Activated naive CD4-positive, alpha-beta T cell treated with anti-CD3 and anti-CD28 coated beads, Interleukin-2, amount 50 U/mL, for 72 hours (primary cell): ENCODE results near the gene PDE4D. TPM values are rescaled to one million over a fixed set of nuclear protein-coding genes. Genes with fewer than 3 reads are reported as not detected.
A peak's percentile ranks its signal among the peaks of the same experiment; 100 is the strongest.

Experiments
- ATAC-seq, 2 donors: fragments of 150-1000 bp; cut with Tn5 transposase; 2 replicates each; pipeline ENCODE4 v1.10.0; 2021; ENCODE audit warnings: mild to moderate bottlenecking in 2 of 2, moderate library complexity in 2 of 2
- DNase-seq, 2 donors: peaks; one replicate each; pipeline ENCODE4 v3.0.0; 2021 to 2022; ENCODE audit warnings: low spot score in 2 of 2
- H3K27ac Mint-ChIP-seq, 2 donors: one replicate each; pipeline ENCODE4 v1.8.0; 2022; ENCODE audit warnings: mild to moderate bottlenecking in 2 of 2, mixed read lengths in 2 of 2
- H3K36me3 Mint-ChIP-seq, 2 donors: one replicate each; pipeline ENCODE4 v1.8.0; 2022; ENCODE audit warnings: mixed read lengths in 2 of 2
- H3K9me3 Mint-ChIP-seq, 2 donors: one replicate each; pipeline ENCODE4 v1.8.0; 2022; ENCODE audit warnings: mixed read lengths in 2 of 2
- total RNA-seq, 2 donors: library from RNA; stranded (reverse); gene quantifications; one replicate each; pipeline ENCODE4 v1.2.3, GENCODE V29; 2022

PDE4D gene
- total RNA-seq, 2 donors from 2014 or later: 31.1 to 86.7 TPM

DNA sequence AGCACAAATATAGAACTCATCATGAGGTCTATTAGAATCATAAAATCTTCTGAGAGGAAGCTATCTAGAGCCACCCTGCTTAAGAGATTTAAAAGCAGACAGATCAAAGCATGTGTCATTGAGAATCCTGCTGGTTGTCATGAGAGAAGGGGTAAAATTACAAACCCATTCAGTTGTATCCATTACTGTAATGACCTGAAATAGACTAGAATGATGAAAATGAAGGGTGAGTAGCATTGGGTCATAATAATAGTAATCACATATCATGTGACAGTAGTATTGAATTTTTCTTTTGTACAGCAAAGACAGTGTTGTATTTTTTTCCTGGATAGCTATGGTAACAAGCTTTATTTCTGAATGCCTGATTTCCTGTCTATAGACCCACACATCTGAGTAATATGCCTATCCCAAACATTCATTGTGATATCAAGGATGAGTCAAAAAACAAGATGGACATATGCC lies 149.0 kb downstream of the PDE4D start:
- Mint-ChIP-seq H3K9me3 (no peaks in the 10 kb centered on the region), H3K36me3 (no peaks in the 10 kb centered on the region), H3K27ac (no peak overlapping the region)
- ATAC-seq (peak in 1 of 2 donors; percentile 84), DNase-seq (no peak)

DNA sequence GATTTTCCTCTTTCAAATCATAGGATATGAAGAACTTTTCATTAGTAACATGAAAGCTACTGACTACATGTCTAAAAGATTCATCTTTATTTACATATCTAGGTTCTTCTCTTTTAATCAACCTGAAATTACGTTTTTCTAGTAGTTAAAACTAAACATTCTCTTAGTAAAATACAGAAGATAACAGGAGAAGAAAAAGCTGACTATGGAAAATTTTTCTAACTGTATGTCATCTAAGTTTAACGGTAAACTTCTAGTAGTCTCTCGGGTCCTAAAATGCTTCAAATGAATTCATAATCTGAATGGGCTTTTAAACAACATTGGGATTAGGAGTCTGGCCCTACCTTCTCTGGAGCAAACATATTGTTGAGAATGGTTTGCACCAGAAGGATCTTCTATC lies 151.9 kb downstream of the PDE4D start:
- Mint-ChIP-seq H3K9me3 (no peaks in the 10 kb centered on the region), H3K36me3 (no peaks in the 10 kb centered on the region), H3K27ac (no peak overlapping the region)
- ATAC-seq (no peak), DNase-seq (no peak)

DNA sequence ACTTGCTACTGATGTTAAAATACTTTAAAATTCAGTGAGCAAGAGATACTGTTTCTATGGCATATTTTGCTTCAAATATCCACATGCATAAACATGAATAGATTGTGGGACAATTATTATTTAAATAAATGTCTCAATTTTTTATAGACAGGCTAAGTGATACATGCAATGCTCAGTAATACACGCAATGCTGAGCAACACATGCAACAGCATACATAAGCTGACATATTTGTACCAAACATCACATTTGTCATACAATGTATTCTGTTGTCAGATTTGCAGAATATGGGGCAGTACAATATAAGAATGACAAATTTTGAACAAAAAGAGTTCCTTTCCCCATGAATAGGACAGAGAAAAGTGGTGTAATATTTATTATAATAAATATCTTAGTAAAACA lies 155.5 kb downstream of the PDE4D start:
- DNase-seq (no peak), ATAC-seq (no peak)
- Mint-ChIP-seq H3K36me3 (no peaks in the 10 kb centered on the region), H3K9me3 (no peaks in the 10 kb centered on the region), H3K27ac (no peak overlapping the region)

DNA sequence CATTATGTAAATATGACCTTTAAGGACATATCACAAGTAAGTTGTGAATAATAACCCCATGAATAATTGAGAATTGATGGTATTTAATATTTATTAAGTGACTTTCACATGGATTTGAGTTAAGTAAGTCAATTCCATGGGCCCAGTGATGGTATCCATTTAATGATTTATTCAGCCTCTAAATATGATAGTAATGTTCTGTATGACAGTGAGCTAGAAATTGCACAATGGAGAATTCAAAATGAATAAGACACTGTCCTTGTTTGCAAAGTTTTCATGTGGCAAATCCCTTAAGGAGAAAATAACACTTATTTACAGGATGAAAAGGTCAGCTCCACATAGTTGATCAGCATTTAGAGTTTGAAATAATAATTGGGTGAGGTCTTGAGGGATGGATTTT lies 160.7 kb downstream of the PDE4D start:
- Mint-ChIP-seq H3K9me3 (no peaks in the 10 kb centered on the region), H3K36me3 (no peaks in the 10 kb centered on the region), H3K27ac (no peak overlapping the region)
- no peak for ATAC-seq
- no peak for DNase-seq

DNA sequence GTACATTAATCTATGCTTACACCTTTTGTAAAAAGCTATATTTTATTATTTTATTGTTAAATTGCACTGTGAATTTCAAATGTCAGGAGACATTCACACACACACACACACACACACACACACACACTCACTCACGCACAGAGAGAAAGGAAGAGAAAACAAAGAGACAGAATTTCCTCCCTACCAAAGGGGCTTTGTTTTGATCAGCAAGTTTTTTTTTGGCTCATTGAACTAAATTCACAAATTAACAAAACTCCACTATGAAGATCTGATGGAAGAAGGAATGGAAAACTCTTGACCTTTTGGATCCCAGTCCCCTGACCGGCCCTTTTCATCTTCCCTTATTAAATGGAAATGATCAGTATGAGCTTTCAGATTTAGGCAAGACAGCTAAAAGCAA lies 161.2 kb downstream of the PDE4D start:
- H3K9me3 Mint-ChIP-seq: no peaks in the 10 kb centered on the region
- no peaks in the 10 kb centered on the region for H3K36me3 Mint-ChIP-seq
- DNase-seq (no peak), ATAC-seq (no peak)
- no peak overlapping the region for H3K27ac Mint-ChIP-seq

DNA sequence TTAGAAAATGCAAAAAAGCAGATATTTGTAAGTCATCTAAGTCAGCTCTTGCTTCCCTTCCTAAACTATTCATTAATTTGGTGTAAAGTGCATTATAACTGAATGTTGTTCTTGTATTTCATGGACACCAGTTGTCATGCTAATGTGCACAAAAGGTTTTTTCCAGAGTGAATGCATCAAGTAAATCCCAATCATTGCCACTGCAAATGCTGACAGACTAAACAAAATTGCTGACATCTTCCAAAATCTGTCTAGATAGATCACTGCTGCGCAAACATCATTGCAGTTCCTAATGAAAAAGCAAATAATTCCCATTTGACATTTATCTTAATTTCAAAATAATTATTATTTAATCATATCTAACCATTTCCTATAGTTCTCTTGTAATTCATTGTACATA lies 161.7 kb downstream of the PDE4D start:
- no peak for DNase-seq
- Mint-ChIP-seq H3K9me3 (no peaks in the 10 kb centered on the region), H3K27ac (no peak overlapping the region), H3K36me3 (no peaks in the 10 kb centered on the region)
- ATAC-seq: no peak

DNA sequence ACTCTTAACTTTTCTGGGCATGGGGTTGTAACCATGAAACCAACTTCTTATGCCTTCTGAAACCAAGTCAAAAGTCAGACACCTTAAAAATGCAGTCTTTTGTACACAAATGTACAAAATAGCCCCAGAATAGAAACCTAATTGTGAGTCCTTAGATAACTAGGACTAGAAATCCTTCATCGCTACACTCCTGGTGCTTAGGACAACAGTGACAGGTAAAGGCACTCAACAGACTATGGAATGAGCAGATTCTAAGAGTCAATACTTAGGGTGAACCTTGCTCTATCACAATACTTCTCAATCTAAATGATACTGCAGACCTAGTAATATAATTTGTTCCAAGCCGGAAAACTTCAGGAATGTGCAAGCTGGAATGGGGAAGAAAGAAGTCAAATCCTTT lies 163.7 kb downstream of the PDE4D start:
- H3K36me3 Mint-ChIP-seq: no peaks in the 10 kb centered on the region
- no peak for DNase-seq
- no peak for ATAC-seq
- no peak overlapping the region for H3K27ac Mint-ChIP-seq
- no peaks in the 10 kb centered on the region for H3K9me3 Mint-ChIP-seq

DNA sequence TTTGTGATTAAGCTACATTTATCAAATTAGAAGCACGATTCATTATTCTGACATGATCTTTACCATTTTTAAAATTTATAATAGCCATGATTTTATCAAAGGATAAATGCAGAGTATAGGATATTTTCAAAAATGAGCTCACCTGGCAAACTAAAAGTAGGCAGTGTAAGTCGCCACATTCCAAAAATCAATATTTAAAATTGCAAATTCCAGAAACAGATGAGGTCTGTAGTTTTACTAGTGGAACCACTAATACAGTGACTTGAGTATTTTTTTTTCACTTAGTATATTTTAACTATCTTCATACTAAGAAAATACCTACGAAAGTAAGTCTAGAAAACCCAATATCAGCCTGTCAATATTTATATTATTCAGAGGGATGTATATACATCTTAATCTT lies 164.2 kb downstream of the PDE4D start:
- Mint-ChIP-seq H3K36me3 (no peaks in the 10 kb centered on the region), H3K27ac (no peak overlapping the region), H3K9me3 (no peaks in the 10 kb centered on the region)
- no peak for DNase-seq
- ATAC-seq: no peak

DNA sequence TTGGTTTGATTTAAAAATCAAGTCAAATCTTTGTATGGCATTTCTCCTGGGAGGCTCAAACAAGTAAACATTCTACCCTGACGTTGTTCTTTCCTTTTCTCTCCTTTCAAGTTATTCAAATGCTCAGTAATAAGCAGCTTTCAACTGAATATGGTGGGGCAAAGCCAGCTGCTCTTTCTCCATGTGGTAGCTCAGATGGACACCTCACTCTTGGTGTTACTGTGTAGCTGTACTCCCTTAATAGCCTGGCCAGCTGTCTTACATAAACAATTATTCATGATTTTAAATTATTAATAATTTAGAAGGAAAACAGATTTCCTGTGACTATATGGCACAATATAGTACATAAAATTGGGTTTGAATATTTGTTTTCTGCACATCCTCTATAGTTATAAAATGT lies 165.2 kb downstream of the PDE4D start:
- DNase-seq (no peak), ATAC-seq (no peak)
- Mint-ChIP-seq H3K9me3 (no peaks in the 10 kb centered on the region), H3K36me3 (no peaks in the 10 kb centered on the region), H3K27ac (no peak overlapping the region)

DNA sequence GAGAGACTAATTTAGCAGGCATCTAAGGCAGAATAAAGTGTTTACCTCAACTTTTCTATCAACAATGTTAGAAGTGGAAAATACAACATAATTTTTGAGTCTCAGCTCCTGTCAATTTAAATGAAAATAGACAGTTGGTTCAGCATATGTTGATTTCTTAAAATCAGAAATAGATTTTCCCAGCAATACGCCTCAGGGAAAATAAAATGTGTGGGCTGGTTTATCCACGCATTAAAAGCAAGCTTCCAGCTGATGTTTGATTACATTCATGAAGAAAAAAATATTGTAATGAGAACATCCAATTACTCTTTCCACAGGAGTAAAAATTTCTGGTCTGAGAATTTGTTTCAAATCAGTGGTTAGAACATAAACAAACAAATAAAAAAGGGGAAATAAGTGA lies 166.3 kb downstream of the PDE4D start:
- no peaks in the 10 kb centered on the region for H3K36me3 Mint-ChIP-seq
- no peaks in the 10 kb centered on the region for H3K9me3 Mint-ChIP-seq
- DNase-seq (no peak), ATAC-seq (no peak)
- no peak overlapping the region for H3K27ac Mint-ChIP-seq

DNA sequence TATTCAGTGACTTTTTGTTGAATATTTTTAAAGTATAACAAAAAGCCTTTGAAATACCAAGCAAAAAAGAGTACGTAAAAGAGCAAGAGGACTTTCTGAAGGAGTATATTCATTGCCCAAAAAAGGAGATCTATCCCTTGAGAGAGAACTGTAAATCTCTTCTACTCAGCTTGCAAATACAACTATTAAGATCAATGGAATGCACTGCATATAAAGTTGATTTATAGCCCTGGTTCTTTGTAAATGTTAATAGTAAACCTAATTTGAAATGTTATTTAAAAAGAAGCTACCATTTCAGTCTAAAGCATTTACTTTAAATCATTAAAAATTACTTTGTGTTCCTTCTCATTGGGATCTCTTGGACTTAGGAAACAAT lies 168.1 kb downstream of the PDE4D start:
- Mint-ChIP-seq H3K9me3 (no peaks in the 10 kb centered on the region), H3K27ac (peak overlapping the region in 1 of 2 donors; percentile 62), H3K36me3 (no peaks in the 10 kb centered on the region)
- ATAC-seq (no peak), DNase-seq (no peak)

DNA sequence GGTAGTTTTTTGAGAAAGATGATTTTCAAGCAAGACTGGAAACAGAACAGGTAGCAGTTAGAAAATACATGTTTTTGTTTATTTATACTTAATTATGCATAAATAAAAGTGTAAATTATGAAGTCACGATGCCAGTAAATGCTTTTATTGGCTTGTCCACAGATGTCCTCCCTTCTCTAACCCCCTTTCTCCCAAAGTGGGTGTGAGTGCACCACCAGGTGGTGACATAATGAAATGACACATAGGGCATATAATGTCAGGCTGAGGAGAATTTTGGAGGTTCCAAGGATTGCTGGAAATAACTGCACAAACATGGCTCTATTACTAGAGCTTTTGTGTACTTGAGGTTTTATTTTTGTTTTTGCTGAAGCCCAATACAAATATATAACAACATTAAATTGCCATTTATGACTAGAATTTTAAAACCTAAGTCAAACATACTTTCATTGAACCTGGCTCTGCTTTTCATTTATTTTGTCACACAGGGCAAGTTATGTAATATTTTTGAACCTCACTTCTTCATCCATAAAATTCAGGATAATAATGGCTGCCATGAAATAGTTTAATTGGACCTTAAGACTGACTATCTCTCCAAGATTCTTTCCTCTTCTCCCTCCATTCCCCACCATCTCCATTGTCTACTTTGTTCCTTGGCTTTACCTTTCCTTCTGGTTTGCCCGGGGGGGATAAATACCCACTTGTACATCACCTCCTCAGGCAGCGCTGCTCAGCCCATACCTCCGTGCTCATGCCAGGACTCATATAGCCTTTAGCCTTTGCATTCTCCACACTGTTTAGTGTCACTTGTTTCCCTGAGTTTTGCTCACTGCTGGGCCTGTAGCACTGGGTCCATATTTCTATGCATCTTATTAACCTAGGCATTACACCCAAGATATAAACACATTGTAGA lies 168.8 kb downstream of the PDE4D start:
- DNase-seq (peak in 1 of 2 donors; percentile 10), ATAC-seq (no peak)
- H3K36me3 Mint-ChIP-seq: no peaks in the 10 kb centered on the region
- H3K27ac Mint-ChIP-seq: peak overlapping the region in 1 of 2 donors; percentile 62
- H3K9me3 Mint-ChIP-seq: no peaks in the 10 kb centered on the region

DNA sequence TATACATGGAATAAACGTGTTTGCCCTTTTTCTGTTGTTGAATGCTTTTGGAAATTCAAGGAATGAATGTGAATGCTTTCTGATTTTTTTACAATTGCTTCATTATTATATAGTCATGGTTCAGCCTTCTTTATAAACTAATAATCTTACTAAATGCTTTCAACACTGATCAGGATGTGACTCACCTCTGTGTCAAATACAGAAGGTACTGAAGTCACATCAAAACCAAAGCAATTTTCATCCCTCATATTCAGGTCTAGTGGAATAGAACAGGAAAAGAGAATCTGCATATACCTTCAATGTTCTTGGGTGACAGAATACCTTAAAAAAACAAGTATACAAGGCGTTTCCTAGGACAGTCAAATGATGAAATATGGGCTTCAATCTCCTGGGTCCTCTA lies 170.7 kb downstream of the PDE4D start:
- ATAC-seq (peak in 1 of 2 donors; percentile 72), DNase-seq (no peak)
- H3K27ac Mint-ChIP-seq: no peak overlapping the region
- no peaks in the 10 kb centered on the region for H3K36me3 Mint-ChIP-seq
- H3K9me3 Mint-ChIP-seq: no peaks in the 10 kb centered on the region

DNA sequence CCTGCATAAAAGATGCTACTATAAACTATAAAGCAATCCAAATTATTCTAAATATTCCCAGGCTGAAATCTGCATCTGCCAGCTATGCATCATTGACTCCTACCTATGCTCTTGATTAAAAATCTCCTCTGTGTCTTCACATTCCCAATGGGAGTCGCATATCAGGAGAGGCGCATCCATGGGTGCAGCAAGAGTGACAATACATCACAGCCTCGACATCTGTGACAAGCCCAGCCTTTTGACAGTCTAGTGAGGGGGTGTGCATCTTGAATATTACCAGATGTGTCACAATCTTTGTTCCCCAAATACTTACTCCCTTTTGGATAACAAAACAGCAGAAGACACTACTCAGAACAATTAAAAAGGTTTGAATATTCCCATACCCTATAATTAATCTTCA lies 171.8 kb downstream of the PDE4D start:
- no peak for DNase-seq
- ATAC-seq: no peak
- no peaks in the 10 kb centered on the region for H3K36me3 Mint-ChIP-seq
- H3K27ac Mint-ChIP-seq: no peak overlapping the region
- no peaks in the 10 kb centered on the region for H3K9me3 Mint-ChIP-seq

DNA sequence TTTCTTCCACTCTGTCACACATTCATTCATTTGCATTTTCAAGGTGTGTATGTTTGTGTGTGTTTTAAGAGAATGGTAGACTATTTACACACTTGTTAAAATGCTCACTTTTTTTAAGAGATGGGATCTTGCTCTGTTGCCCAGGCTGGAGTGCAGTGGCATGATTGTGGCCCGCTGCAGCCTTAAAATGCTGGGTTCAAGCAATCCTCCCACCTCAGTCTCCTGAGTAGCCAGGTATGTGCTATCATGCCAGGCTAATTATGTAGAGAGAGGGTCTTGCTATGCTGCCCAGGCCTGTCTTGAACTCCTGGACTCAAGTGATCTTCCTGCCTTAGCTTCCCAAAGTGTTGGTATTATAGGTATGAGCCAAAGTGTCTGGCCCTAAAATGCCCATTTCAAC lies 173.5 kb downstream of the PDE4D start:
- DNase-seq (no peak), ATAC-seq (no peak)
- H3K27ac Mint-ChIP-seq: no peak overlapping the region
- no peaks in the 10 kb centered on the region for H3K36me3 Mint-ChIP-seq
- H3K9me3 Mint-ChIP-seq: no peaks in the 10 kb centered on the region

DNA sequence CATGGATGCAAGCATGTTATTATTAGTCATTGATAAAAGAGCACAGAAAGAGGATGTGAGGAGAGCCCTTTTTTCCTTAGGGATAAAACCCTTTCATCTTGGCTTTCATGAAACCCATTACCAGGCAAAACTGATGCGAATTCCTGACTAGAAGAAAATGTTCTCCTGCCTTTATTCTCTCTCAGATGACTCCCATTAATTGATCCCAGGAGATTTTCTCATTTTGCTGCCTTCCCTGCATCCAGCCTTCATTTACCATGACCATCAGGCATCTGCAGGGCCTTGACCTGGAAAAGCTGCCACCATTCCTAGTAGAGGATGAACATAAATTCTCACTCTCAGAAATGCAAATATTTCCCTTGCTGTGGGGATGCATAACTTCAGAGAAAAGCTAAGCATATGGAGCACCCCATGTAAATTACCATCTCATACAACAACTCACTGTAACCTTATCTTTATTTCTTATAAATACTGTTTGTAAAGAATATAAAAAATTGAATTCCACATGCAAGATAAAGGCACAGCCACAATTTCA lies 176.5 kb downstream of the PDE4D start:
- peaks cover 0 to 9% of the 10 kb centered on the region in 2 donors for H3K36me3 Mint-ChIP-seq
- ATAC-seq: no peak

DNA sequence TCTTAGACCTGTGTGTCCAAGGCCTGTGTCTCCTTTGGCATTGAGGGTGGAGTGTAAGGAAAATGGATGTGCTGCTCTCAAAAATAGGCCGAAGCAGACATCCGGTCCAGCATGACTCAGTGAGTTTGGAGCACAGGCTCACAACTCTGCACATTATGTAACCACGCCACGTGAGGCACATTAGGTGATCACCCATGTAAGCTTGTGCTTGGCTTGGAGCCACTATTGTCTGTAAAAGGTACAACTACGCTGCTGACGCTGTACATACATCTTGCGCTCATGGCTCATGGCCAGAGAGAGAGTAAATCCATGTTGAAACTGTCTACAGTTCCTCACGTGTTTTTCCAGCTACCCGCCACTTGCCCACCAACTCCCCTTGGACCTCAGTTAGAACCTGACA lies 177.5 kb downstream of the PDE4D start:
- ATAC-seq (no peak), DNase-seq (no peak)
- Mint-ChIP-seq H3K36me3 (peaks cover 0 to 9% of the 10 kb centered on the region in 2 donors), H3K27ac (no peak overlapping the region), H3K9me3 (peaks cover 7 to 8% of the 10 kb centered on the region in 2 donors)

More for the DNA sequence above, 176.5 kb downstream of the PDE4D start:
- no peak overlapping the region for H3K27ac Mint-ChIP-seq
- no peak for DNase-seq
- peaks cover 7 to 8% of the 10 kb centered on the region in 2 donors for H3K9me3 Mint-ChIP-seq

DNA sequence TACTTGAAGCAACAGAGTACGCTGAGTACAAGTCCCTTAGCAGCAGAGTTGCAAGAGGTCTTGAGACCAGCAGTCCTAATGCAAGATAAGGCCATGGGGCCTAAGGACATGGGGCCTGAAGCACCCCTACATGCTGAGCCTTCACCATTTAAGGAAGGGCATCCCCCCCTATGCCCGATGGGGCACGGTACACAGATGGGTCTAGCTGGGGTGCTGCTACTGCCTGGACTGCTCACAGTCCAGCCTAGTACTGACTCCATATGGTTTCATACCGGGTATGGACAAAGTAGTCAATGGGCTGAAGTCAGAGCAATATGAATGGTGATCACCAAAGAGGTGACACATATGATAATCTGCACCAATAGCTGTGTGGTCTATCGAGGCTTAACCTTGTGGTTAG lies 178.3 kb downstream of the PDE4D start:
- no peak for ATAC-seq
- peaks cover 7 to 8% of the 10 kb centered on the region in 2 donors for H3K9me3 Mint-ChIP-seq
- H3K36me3 Mint-ChIP-seq: peaks cover 0 to 9% of the 10 kb centered on the region in 2 donors
- DNase-seq: no peak
- H3K27ac Mint-ChIP-seq: no peak overlapping the region
